GM11168 (cell line): Measurements from ENCODE around the gene TSPAN4.

Experiments used
- in situ Hi-C: fragments of 300-500 bp; cut with MboI; formaldehyde crosslinking; loops from one replicate; pipeline ENCODE4 v1.12.0; 2022; ENCODE audit warnings: low sequenced_read_pairs; ENCODE audit not compliant: unreplicated experiment

The TSPAN4 gene, protein sequence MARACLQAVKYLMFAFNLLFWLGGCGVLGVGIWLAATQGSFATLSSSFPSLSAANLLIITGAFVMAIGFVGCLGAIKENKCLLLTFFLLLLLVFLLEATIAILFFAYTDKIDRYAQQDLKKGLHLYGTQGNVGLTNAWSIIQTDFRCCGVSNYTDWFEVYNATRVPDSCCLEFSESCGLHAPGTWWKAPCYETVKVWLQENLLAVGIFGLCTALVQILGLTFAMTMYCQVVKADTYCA

DNA sequence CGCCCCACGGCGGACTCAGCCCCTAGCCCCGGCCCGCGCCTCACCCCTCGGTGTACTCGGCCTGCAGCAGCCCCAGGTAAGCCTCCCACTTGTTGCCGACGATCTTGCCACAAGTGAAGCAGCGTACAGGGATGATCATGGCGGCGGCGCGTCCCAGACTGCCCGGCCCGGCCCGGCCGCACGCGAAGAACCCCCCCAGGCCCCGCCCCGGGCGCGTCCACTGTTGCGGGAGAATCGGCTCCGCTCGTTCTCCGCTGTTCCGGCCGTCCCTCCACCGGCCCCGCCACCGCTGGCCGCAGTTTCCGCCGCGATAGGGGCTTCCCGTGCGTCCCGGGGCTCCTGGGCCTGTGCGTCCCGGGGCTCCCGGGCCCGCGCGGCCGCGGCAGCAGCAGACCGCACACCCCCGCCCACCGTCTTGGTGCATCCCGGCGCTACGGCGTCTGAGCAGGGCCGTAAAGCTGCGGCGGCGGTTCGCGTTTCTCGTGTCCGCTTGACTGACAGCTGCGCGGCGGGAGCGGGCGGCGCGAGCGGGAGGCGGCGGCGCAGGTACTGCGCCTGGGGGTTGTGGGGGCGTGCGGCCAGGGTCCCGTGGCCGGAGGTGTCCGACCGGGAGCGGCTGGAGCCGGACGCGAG is at the start of gene TSPAN4, which contains the start of gene POLR2L:
Gene TSPAN4, plus strand, starts transcription at position 483 of the 633 bp plus-strand sequence. CDS start 7,453 bp downstream, outside the sequence.
Gene POLR2L, minus strand, starts transcription at position 160 of the 633 bp plus-strand sequence. Its CDS starts 21 bp downstream, at position 139.
- in situ Hi-C loops, result loop anchor here (10.0 kb wide), 1 partner anchor 212 kb away; no protein-coding TSS in a partner anchor

DNA sequence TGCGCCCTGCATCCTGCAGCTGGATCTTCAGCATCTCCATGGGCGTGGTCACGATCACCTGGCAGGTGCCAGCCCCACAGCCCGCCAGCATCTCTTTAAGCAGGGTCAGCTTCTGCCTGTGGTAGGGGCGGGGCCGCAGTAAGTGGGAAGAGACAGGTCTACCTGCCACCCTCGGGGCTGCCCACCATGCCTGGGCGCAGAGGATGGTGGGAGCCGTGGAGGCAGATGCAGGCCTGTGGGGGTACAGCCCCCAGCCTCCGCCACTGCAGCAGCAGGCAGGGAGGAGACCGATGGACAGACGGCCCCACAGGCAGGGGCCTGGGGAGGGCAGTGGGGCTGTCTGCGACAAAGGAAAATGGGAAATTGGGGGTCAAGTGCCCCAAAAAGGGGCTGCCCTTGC is 49.8 kb upstream of the TSPAN4 start:
- in situ Hi-C loops, result no loop called here

DNA sequence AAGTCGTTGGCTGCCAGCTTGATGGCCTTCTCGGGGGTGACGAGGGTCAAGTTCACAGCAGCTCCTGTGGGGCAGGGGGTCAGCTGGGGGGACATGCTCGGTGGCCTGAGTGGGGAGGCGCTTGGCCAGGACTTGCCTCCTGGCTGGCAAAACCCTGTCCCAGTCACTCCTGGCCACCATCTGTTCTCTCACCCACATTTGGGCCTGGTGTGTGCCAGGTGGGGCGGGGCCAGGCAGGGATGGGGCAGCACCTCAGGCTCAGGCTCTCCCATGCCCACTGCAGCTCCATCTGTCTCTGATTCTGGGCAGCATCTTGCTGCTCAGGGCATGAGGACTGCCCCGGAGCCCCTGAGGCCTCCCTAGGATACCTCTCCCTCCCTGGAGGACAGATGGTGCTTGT is 49.1 kb upstream of the TSPAN4 start:
- in situ Hi-C loops, result no loop called here

DNA sequence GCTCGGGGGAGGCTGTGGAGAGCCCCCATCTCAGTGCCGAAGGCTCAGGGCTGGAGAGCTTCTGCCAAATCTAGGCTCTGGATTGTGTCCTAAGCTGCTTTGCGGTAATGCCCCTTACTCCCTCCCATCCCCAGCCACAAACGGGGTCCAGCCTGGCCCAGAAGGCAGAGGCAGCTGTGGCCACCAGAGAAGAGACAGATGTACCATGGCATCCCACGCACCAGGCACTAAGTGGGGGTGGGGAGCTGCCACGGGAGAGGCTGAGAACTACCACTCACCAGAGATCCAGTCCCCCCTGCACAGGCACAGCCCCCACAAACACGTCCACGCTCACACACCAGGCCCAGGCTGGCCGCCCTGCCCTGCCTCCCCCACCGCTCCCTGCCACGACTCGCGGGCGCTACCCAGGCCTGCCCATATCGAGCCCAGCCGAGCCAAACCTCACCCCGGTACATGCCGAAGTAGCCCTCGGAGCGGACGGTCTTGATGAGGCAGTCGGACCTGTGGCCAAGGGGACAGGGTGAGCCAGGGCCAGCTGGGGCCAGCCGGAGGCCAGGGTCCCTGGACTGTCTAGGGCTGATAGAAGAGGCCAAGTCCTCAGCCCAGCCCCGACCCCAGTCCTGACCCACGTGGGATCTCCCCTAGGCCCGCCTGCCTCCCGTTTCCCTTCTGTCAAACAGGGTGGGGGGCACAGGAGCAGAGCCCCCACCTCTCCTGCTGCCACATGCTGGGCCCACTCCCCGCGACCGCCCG is 48.5 kb upstream of the TSPAN4 start:
- in situ Hi-C loops, result no loop called here

DNA sequence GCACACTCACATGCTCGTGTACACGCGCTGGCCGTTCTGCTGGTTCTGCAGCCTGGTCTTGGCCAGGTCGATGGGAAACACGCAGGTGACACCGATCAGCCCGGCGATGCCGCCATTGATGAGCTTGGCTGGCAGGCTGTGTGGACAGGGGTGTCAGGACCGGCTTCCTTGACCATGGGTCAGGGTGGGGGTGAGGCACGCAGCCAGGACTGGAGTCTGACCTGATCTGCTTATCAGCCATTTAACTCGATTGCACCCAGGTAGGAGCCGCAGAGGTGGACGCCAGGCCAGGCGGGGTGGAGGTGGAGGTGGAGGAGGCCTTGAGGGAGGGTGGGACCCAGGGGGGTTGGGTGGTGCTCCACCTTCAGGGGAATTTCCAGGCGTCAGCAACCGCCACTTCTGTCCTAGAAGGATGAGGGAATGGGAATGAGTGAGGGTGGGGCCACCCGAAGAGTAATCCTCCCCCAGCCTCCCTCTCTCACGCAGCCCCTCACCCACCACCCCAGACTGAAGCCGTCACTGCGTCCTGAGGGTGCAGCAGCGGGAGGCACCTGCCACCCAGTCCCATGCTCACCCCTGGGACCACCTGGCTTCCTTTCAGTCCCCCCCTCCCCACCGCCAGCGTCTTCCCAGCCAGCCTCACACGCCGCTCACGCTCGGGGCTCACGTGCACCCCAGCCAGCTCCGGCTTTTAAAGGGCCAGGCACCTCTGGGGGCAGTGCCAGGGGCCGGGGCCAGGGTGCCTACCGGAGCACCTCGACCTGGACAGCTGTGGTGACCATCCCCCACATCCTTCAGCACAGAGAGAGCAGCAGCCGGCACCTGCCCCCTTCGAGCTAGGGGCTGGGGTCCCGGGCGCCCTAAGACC is 47.7 kb upstream of the TSPAN4 start:
- in situ Hi-C loops, result no loop called here

DNA sequence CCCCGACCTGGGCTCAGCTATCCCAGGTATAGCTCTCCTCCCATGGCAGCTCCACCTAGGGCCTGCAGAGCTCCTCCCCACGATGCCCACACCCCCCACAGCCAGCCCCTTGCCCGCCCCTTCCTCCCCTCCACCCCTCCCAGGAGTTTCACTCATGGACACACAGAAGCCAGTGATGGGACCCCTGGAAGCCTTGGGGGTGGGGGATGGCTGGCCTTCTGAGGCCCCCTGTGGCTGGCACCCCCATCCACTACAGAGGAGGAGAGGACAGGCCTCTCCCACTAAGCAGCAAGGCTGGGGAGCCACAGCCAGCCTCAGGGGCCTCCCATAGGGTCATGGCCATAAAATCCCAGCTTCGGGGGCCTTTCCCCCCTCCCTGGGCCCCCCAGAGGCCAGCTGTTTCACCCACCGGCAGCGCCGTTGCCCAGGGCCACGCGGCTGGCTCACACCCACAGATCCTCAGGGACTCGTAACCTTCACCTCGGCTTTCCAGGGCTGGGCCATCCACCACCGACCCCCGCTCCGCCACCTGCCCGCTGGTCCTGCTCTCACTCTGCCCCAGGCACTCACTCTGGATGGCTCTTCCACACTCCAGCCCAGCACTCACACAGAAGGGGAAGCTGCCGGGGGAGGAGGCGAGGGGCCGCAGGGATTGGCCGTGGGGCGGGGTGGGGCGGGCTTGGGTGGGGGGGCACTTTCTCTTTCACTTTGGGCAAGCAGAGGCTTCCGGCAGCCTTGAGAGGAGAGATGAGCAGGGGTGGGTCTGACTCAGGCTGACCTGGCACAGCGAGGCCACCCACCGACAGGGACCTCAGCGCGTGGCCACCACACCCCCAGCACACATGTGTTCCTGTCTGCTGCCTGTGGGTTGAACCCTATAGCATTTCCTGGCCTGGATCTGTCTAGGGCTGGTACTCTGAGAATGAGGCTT is 46.8 kb upstream of the TSPAN4 start:
- in situ Hi-C loops, result no loop called here

DNA sequence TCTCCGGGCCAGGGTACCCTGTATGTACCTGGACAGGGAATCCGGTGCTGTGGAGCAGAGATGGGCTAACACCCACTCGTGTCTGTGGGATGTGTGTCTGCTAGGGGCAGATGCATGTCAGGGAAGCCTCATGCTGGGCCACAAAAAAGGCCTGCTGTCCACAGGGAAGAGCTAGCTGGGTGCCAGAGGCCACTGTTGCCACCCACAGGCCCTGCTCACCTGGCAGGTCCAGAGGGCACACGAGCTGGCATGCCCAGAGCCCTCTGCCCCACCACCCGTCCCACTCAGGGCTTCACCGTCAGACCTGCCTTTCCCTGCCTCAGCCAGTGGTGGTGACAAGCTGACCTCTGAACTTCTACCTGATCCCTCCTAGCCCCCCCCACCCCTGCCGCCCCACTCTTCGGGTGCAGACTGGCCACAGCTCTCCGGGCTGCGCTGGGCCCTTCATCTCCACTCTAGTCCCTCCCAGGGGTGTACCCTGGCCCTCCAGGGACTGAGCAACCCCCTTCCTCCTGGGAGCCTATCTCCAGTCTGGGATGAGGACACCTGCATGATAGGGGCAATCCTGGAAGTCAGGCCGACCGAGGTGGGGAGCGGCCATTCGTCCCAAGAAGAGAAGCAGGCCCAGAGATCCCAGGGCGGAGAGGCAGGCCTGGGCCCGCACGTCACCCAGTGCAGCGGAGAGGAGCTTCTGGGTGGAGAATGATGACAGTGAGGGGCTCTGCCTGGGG is 45.9 kb upstream of the TSPAN4 start:
- in situ Hi-C loops, result no loop called here

DNA sequence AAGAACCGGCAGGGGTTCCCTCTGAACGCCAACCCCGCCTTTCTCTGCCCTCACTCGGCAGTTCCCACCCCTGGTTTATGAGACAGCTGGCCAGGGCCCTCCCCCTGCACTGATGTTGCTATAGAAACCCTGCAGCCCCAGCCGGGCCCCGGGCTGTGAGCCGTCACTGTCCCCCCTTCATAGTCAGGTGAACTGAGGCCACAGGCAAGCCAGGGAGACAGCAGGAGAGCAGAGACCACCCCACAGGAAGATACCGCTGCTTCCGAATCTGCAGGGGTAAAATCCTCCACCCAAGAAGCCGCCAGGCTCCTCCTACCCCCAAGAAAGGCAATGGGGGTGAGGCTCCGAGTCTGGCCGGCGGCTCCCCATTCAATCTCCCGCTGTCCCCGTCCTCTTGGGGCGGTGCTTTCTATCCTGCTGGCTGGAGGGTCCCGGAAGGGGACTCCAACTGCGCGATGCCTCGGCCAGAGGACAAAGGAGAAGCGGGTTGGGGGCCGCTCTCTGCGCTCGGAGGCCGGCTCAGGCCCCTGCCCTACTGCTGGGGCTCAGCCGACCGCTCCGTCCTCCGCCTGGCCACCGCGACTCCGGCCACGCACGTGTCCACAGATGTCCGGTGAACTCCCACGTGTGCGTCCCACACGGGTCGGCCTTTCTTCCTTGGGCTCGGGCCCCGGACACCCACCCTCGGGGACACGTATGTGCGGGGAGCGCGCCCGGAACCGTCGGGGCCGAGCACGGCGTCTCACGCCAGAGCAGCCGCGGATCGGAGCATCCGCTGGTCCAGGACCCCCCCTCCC is 45.2 kb upstream of the TSPAN4 start:
- in situ Hi-C loops, result no loop called here

DNA sequence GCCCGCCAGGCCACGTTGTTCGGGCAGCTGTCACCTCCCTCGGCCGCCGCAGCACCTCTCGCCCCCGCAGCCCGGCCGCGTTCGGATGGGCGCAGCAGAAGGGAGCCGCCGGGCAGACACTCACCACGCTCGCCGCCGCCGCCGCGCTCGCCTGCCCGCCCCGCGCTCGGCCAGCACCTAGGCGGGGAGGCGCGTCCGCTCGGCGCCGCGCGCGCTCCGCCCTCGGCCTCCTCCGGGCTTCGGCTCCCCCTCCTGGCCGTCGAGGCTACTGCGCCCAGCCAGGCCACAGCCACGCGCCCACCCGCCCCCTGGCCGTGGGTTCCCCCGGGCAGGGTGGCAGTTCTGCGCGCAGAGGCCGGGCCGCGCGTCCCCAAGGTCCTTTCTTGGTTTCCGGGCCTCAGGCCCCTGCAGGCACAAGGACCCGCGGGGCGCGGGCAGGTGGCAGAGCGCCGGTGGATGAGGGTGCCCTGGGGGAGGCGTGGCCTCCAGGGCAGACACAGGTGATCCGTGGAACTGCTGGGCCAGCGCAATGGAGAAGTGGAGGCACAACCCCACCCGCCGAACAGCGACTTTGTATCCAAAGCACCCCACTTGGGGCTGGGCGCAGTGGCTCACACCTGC is 44.4 kb upstream of the TSPAN4 start, which contains the start of gene SLC25A22:
Gene SLC25A22, minus strand, starts transcription at position 189 of the 621 bp plus-strand sequence. CDS start 3,275 bp downstream, outside the sequence.
- in situ Hi-C loops, result no loop called here

DNA sequence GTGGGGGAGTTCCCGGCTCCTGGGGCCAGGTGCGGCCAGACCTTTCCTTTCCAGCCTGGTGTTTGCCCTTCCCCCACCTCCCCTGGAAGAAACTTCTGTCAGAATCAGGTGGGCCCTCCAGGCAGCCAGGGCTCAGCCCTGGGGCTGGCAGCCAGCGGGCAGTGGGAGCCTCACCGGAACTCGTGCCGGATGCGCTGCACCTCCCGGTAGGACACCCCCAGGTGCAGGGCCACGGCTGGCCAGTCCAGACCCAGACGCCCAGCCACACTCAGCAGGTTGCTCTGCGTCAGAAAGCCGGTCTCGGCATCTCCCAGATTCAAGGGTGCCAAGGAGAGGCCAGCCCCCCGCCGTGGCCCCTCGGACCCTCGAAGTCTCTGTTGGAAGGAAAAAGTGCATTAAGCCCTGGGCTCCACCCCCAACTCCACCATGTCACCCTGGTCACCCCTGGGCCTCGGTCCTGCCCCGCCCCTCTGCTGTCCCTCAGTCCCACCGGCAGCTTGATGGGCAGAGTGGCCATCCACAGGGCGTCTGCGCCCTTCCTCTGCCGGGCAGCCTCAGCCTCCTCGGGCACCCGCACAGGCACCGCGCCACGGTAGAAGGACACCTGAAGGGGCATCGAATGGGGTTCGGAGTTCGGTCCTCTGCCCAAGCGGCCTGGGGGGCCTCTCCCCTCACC is 42.9 kb upstream of the TSPAN4 start:
- in situ Hi-C loops, result no loop called here

DNA sequence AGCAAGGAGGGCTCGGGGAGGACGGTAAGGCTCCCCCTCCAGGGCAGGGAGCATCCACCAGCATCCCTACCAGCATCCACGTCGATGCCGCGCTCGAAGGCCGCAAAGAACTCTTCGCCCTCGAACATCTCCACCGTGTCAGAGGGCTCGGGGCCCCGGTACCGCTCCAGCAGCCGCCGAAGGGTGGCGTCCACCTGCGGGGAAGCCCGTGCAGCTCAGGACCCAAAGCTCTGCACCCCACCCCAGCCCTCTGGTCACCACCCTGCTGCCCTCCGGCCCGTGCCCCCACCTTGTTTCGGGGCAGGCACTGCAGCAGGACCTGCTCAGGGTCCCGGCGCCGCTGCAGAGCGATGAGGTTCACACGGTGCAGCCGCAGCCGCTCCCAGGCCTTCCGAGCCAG is 42.2 kb upstream of the TSPAN4 start:
- in situ Hi-C loops, result no loop called here

DNA sequence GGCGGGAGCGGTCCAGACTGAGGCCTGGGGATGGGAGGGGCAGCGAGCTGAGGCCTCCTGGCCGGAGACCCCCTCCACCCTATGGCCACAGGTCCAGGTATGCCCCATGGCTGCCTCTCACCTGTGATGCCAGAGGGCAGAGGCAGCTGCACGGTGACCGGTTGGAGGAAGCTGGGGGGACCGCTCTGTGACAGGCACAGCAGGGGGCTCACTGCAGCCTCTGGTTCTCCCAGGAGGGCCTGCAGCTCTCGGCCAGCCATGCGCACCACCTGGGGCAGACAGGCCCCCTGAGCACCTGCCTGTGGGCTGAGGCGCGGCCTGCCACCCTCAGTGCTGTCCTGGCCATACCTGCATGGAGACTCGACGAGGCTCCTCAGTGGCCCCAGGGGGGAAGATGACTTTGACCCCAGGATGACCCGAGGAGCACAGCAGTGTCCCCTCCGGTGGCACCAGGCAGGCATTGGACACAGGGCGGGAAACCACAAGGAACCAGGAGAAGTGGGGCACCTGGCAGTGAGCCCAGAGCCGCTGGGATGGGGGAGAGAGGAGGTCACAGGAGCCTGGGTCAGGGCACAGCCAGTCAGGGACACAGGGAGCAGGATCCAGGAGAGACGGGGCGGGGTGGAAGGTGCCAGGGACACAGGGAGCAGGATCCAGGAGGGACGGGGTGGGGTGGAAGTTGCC is 41.4 kb upstream of the TSPAN4 start:
- in situ Hi-C loops, result no loop called here

DNA sequence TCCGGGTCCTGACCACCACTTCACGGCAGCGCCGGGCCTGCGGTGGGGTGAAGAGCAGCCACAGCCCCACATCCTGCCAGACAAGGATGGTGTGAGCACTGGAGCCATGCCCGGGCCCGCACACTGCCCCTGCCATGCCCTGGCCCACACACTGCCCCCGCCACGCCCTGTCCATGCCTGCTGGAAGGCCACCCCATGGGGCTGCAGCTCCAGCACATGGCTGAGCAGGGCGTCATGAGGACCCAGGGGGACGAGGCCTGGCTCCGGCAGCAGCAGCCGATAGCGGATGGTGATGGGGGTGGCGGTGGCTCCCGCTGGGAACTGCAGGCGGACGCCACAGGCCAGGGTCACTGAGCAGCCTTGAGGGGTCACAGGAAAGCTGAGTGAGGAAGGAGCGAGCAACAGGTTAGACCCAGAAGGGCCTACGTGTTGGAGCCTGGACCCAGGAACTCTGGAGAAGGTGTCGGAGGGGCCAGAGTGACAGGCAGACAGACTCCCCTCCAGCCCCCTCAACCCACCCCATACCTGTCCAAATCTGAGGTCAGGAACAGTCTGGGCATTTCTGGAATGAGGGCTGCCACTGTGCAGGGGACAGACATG is 40.5 kb upstream of the TSPAN4 start:
- in situ Hi-C loops, result no loop called here

DNA sequence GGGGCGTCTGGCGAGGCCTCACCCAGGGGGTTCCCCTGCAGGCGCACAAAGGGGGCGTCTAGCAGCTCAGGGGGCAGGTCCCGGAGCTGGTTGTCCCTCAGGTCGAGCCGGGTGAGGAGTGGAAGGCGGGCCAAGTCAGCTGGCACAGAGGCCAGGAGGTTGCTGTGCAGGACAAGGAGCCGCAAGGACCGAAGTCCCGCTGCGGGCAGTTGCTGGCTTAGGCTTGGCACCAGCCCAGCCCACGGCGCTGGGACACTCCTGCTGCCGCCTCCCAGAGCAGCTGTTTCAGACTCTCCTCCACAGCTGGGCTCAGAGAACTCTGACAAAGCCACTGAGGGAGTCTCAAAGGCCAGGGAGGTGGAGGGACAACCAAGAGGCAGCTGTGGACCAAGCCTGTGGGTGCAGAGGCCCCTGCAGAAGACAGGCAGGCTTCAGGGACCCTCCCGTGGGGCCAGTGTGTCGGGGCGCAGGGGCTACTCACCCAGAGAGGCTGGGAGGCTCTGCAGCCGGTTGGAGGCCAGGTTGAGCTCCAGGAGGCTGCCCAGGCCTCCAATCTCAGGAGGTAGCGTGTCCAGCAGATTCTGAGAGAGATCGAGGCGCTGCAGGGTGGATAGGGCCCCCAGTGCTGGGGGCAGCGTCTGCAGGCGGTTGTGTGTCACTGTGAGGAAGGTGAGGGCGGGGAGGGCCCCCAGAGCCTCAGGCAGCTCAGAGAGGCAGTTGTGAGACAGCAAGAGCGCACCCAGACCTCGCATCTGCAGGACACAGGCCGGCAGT is 39.8 kb upstream of the TSPAN4 start:
- in situ Hi-C loops, result no loop called here

DNA sequence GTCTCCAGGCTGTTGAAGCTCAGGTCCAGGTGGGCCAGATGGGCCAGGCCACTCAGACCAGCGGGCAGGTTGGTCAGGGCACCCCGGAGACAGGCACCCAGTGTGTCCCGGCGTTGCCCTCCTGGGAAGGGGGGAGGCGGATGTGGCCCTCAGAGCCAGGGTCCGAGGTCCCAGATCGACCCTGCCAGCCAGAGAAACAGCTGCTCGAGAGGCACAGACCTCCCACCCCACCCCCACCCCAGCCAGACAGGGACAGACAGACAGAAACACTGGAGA is 39.2 kb upstream of the TSPAN4 start:
- in situ Hi-C loops, result no loop called here
